Measurements from ENCODE around the gene TMPRSS13.

DNA sequence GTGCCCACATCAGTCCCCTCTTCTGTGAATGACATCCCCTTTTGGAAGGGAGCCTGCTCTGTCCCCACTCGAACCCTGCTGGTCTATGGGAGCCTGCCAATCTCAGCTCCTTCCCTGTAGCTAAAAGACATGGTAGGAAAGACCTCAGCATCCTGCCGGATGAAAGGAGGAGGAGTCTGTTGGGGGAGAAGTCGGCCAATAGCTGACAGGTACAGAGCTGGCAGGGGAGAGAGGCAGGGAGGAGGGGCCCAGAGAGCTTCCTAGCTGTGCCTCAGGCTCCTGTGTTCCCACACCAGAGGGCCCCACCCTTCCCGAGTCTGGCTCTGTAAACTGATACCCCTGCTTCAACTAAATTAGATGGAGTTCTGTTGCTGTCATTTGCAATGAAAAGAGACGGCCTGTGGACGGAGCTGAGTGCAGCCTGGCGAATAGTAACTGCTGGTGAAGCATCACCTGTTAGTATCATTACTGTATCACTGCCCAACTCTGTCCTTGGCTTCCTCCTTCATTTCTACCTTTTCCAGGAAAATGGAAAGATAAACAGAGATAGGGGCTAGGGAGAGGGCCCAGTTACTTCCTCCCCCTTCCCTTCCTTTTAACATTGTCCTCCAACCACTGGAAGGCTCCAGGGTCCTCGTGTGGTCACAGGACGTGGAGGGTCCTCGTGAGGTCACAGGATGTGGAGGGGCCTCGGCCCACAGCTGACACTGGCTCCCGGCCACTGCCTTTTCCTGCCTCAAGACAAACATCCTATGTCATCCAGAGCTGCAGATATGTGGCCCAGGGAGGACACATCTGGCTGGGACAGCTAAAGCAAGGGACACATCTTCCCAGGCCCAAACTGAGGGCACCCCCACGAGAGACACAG lies 67.8 kb downstream of the TMPRSS13 start:
- TF ChIP-seq EZH2 (IDR thresholded peaks at IDR 0.05; ENCODE audit: insufficient read depth, poor library complexity, severe bottlenecking), result no peak
- no peak for TF ChIP-seq EZH2phosphoT487 (IDR thresholded peaks at IDR 0.05; ENCODE audit: insufficient read depth, low read depth)
